Suppressor macrophage treated with lipopolysaccharide for 1 hour (primary cell): ENCODE results near the gene ZNRF3.

ENCODE experiments used
- DNase-seq, 3 donors: peaks; one replicate each; pipeline ENCODE4 v3.0.0-alpha.2; 2020 to 2022

ZNRF3 gene

DNA sequence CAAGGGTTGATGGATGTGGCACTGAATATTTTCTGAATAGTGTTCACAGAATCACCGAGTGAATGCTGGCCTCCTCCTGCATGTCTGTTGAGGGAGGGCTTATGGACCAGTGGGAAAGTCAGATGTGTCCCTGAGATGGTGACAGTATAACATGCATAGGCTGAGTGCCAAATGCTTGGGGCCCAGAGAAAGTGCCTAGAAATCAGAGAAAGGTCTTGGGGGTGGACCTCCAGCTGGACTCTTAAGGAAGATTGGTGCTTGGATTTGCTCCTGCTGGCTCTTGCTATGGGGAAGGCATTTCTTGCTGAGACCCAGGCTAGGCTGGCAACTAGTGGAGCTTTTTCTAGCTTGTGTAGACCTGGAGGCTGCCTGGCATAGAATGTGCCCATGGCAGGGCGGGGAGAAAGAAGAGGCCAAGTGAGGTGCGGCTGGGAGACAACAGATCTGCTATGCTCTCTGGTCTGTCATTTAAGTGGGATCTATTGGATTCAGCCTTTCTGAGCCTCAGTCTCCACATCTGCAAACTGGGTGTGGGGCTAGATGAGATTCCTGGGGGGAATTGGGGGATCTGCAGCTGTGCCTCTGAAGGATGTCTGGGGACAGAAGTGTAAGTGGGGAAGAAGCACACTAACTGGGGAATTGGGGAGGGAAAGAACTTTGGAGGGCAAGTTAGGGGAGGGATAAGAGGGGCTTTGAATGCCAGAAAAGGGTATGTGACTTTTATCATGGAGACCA, 27.4 kb downstream of the ZNRF3 start:
- no peak for DNase-seq

DNA sequence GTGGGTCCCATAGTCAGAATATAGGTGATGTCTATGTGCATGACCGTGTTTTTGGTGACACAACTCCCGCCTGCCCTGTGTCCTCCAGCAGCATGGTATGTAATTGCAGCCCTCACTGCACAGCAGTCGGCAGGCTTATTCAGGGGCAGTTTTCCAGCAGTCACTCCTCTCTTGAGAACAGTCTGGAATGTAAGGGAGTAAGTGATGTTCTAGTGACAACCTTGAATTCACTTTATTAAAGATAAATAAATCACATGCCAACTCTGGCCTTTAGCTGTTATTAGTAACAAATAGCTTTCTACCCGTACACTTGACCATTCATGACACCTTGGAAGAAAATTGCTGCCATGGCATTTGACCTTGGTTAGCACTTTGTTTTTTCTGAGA, 27.9 kb downstream of the ZNRF3 start:
- DNase-seq: no peak

DNA sequence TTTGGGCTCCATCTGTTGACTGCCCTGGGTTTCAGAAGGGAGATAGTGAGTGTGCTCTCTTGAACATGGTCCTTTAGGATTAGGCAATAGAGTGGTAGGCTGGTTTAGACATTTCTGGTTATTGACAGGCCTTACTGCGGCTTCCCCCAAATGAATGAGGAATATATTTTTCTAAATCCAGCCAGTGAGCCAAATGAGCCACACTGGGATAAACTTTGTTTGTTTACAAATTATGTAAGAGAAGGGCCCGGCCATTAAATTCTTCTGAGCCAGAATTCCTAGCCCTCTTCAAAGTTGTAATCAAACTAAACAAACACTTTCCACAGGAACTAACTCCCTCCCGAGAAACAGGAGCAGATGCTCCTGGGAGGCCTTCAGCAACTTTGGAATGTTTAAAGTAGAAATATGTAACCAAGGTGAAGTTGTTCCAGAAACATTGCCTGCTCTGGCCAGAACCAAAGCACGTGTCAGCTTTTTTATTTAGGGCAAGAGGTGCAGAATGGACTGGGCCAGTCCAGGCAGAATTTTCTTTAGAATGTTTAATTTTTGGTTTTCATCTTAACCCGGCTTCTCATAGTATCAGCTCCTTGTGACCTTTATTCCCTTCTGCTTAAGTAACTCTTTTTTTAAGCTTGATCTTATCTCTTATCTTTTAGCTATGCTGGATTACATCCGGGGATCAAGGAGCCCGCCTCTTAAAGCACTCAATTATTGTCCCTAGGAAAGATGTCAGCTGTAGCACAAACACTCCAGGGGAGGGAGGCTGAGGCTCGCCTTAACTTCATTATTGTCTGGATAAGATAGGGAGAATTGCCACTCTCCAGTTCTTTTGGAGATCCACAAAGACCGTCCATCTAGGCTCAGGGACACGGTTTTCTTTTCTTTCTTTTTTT, 28.7 kb downstream of the ZNRF3 start:
- DNase-seq: no peak

DNA sequence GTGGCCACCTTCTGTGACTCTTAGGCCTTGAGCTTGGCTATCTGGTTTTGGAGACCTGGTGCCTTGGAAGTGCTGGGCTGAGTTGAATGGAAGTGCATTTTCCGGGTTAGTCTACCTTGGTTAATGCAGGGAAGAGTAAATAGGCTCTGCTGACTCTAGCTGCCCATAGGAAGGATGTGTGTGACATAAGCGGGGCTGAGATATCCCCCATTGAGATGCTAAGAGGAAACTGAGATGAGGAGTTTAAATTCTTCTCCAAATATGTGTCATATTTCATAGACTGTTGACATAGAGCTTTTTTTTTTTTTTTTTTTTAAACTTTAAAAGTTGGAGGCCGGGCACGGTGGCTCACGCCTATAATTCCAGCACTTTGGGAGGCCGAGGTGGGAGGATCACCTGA, 30.8 kb downstream of the ZNRF3 start:
- DNase-seq: no peak

DNA sequence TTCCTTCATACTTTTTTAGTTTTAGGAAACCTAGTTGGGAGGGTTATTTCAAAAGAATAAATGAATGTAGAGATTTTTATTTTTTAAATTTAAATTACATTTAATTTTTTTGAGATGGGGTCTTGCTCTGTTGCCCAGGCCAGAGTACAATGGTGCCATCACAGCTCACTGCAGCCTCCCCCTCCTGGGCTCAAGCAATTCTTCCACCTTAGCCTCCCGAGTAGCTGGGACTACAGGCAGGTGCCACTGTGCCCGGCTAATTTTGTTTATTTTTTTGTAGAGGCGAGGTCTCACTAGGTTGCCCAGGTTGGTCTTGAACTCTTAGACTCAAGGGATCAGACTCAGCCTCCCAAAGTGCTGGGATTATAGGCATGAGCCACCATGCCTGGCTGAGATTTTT, 32.6 kb downstream of the ZNRF3 start:
- no peak for DNase-seq

DNA sequence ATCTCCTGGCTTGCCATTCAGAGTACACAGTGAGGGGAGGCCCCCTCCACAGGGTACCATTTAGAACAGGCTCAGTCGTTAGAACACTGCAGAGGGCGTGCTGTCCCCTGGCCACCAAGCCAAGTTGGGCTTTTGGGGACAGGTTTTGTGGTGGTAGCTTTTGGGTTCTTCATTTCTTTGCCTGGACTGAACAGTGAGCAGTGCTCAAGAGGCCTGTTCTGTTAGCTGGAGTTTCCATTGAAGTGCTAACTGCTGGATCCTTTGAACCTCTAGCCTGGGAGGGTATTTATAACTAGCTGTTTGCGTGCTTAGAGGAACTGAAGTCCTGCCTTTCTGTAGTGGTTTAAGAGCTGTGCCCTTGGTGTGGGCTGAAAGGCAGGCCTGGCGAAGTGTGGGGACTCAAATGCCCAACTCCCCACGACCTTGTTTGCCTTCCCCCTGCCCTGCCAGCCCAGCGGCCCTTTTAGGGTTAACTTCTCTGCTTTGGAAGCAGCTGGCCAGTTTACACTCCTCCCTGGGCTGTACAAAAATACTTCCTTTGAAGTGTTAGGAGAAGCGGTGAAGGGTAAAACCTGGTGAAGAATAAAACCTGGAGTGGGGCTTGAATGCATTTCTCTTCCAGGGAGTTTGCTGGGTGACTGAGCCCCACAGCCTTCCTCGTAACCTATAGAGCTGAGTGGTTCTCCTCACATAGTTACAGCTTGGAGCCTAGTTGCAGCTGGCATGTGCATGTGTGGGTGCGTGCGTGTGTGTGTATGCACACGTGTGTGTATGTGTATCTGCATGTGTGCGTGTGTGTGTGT, 34.6 kb downstream of the ZNRF3 start:
- DNase-seq: no peak

DNA sequence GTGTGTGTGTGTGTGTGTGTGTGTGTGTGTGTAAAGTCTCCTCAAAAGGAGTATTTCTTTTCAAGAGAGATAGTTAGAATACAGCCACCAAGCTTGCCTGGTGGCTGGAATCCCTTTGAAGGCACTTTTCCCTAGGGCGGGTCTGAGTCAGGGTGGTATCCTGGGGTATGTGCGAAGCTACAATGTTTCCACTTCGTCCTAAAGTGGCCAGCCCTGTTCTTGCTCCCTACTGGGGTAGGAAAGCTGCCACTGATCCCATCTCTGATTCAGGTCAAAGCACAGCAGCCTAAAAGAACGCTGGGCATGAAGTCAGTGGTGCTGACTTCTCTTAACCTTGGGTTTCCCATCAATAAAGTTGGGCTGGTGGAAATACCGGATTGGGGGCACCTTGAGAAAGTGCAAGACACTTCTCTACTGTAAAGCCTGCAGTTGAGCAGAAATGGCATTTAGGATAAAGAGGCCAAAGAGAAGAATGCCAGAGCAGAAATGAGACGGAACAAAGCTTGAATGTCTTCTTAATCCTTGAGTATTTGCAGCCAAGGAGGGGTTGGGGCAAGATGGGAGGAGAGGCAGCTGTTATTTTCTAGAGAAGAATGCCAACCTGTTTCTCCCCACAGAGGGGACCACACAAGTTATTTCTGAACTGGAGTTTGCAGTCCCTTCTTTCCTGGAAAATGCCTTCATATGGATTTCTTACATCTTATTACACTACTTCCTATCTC, 35.3 kb downstream of the ZNRF3 start:
- no peak for DNase-seq

DNA sequence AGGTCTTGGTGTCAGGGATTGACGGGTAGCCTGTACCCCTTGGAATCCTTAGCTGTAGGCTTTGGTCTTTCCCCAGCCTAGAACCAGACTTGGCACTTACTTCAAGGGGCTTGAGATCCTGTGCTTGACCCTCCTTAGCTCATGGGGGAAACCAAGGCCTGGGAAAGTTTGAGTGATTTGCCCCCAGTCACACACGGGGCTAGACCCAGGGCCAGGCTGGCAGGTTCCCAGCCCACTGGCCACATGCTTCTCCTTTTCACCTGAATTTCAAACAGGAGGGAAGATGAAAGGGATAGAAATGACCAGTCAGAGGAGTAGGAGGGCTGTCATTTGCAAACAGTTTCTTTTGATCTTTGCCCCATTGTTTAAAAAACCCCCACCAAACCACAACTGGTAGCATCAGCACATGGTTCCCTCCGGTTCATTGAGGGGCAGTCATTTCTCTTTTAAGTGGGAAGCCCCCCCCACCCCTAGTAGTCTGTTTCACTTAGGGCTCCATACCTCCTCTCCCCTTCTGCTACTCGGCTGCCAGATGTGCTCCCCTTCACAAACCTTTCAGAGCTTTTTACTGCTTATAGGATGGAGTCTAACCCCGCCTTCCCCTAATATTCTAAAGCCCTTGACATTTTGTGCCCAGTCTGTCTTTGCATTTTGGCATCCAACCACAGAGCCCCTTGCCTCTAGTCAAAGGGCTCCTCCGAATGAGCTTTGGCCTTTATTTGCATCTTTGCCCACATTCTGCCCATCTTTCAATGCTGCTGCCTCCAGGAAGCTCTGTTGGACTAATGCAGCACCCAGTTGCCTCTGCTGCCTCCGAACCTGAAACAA, 37.6 kb downstream of the ZNRF3 start:
- no peak for DNase-seq

DNA sequence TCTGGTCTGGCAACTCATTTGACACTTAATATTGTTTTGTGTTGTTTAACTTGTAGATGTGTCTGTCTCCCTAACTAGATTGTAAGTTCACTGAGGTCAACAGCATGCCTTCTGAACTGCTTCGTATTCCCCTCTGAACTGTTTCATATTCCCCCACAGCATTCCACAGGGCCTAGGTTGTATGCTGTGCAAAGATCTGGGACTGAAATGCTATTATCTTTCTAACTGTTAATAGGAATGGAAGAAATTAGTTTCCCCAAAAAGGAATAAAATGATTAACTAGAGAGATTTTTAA, 38.2 kb downstream of the ZNRF3 start:
- DNase-seq: no peak

DNA sequence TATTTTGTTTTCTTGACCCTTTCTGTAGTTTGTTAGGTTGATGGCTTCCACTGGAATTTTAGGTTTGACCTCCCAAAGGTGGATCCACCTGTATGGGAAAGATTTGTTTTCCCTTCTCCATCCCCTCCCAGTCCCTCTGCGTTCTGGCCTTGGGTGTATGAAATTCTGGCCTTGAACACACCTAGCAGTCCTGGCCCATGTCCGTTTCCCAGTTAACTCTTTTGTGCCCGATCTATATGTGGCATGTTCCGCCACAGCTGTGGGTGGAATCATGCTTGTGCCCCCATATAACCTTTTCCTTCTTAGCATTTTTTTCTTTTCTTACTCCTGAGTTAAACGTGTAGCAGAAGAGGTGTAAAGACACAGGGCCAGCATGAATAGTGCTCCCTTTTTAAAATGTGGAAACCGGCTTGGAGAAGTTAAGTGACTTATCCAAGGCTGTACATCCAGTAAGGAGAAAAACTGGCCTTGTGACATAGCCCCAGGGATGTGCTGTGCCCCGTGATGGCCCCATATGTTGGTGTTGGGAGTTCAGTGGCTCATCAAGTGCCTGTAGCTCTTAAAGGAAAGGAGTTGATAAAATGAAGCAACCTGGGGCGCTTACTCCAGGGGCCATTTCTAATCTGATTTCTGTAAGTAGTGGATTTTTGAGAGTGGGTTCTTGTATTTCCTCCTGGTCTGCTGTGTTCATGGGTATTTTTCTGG, 39.3 kb downstream of the ZNRF3 start:
- DNase-seq: no peak

DNA sequence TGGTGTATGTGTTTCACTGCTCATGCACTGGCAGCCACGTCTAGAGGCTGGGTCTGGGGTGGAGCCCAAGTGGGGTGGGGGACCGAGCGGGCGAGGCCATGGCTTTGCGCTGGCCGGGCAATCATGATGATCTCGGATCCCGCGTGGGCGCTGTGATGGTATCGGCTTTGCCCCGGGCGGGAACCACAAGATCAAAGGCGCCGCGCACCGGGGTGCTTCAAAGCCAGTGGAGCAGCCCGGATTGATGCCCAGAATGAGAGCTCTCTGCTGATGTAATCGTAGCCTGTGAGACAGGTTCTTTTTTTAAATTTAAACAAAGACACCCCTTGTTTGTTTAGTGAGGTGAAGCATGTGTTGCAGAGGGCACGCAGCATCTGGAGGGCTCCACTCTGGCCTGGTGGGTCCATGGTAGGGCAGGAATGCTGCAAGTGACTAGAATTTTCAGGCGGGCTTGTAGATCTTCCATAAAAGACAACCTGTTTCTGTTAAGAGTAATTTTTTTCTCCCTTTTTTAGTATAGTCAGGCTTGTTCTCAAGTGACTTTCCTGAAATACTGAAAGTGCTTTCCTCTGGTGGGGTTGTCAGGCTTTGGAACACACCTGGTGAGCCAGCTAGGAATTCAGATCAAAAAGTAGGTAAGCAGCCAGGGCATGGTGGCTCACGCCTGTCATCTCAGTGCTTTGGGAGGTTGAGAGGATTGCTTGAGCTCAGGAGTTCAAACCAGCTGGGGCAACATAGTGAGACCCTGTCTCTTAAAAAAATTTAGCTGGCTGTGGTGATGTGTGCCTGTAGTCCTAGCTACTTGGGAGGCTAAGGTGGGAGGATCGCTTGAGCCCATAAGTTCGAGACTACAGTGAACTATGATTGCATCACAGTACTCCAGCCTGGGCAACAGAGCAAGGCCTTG, 40.7 kb downstream of the ZNRF3 start:
- DNase-seq: no peak

DNA sequence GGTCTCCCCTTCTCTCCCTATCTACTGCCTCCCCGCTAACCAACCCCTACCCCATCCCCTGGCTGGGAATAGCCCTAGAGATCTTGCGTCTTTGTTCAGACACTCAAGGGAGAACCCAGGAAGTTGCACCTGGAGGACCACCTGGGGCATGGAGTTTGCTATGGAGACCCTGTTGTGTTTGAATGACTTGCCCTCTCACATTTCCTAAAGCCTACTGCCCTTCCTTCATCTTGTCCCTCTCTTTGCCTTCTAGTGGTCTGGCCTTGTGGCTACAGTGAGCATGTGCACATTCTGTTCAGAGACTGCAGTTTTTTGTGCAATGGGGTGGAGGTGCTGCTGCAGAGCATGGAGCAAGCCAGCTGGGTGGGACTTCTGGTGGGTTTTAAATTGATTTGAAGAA, 42.5 kb downstream of the ZNRF3 start:
- no peak for DNase-seq

DNA sequence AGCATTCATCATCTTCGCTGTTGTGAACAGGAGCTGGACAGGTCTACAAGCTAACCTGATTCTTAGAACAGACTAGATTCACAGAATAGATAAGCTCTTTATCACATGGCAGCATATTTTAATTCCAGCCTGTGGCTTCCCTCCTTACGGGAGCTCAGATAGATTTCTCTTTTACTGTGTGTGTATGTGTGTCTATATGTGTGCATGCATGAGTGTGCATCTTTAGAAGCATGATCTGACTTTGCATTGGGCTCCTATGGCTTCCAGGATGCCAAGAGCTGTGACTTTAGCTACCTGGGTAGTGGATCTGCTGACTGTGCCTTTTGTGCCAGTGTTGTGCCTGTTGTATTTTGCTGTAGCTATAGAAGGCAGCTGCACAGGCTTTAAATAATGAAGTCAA, 44.3 kb downstream of the ZNRF3 start:
- no peak for DNase-seq

DNA sequence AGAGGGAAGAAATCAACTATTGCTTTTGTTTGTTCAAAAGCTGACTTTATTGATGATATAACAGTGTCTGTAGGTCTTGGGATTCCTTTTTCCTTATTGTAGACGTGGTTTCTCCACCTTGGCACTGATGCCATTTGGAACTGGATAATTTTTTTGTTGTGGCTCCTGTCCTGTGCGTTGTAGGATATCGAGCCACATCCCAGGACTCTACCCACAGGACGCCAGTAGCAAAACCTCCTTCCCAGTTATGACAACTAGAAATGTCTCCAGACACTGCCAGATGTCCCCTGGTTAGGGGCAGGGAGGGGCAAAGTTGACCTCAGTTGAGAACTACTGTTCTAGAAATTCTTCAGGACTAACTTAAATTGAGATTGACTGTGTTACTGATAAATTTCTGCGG, 45.8 kb downstream of the ZNRF3 start:
- no peak for DNase-seq

DNA sequence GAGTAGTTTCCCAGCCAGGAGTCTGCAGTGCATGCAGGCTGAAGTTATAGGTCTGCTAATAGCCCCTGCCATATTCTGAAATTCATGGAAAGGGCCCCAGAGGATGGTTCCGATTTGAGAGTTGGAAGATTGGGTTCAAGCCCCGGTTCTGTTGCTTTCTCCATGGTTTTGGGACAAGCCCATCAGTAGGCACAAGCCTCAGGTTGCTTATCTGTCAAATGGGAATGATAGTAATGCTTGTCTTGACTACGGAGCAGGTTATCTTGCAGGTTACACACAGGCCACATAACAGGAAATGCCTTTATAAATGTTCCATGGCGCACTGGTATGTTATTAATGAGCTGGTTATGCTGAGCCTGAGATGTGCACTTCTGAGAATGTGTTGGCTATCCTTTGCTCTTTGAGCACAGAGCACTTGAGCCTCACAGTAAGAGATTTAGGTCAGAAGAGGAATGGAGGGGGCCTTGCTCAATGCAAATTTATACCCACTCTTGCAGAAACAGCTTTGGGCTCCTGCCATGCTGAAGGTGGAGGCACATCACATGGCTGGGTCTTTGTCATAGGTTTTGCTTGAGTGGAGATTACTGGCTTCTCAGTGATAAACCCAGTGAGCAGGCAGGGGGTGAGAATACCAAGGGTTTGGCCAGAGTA, 47.1 kb downstream of the ZNRF3 start:
- no peak for DNase-seq

DNA sequence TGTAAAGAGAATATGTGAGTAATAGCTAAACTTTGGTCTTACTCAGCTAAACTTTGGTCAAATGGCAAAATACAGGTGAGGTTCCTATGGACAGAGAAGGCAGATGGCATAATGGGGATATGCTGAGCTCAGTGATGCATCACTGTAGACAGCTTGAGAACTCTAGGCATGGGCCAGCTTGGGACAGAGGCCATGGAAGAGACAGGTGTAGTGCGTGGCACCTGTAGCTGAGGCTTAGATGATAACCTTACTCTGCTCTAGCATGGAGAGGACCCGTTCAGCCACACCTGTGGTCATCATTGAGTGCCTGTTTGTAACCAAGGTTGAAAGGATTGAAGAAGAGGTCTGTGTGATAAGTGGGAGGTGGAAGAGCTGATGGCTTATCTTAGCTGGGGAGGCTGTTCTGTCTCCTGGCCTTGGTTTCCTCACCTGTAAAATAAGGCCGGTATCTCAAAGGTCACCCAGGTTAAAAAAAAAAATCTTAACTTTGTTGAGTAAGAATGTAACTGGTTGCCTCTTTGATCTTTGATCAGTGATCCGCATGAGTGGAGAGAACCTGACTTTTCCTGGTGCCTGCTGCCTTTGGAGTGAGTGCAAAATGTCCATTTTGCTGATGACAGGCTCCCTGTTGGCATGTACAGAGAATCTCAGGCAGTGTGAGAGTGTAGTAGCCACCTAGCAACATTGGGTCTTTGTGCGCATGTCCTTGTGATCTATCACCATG, 48.6 kb downstream of the ZNRF3 start:
- no peak for DNase-seq

DNA sequence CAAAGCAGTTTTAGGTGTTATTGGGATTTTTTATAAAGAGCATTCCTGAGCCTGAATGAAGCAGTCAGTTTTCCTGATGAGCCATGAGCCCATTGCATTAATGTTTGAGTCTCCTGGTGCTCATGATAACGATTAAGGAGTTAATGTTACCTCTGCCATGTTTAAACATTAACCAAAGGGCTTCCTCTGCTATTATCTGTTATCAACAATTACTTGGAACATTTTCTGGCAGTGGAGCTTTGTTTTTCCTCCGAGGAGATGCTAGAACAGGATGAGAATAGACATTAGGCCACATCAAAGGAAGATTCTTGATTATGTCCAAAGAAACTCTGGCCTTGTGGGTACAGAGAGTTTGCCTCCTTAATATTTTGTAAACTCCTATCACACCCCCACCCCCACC, 49.9 kb downstream of the ZNRF3 start:
- no peak for DNase-seq

DNA sequence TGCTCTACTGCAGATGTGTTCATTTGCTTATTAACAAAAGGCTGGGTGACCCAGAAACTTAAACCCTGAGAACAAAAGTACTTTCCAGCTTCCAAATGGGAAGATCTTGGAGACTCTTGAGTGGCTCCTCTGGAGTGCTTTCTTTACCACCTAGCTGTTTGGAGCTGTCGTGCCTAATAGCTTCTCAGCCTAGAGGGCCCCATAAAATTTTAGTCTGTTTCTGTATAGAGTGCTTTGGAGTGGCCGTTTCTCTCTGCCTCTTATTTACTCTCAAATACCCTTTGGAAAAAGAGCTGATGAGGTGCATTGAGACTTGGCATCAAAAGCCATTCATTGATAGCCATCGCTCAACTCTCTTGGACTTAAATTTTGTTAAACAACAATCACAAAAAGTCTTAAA, 50.7 kb downstream of the ZNRF3 start:
- DNase-seq: no peak

DNA sequence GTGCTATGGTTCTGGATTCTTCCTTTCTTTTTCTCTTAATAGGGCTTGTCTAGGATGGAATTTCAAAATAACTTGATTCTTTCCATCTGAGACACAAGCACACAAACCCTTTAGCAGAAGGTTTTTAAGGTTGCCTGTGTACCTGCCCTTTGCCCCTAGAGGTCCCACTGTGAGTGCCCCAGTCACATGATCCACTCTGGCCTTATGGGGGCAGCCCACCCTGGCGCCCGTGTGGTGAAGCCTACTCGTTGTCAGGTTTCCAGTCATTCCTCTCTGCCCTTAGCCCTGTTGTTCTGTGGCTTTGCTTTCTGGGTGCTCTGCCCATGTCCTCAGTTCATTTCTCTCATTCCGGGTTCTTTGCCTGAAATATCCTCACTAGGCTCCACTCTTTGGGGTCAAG, 51.8 kb downstream of the ZNRF3 start:
- DNase-seq: no peak
